Right renal pelvis (tissue), 4 donors: ENCODE results near the gene TRIM4. TPM values are rescaled to one million over a fixed set of nuclear protein-coding genes. Genes with fewer than 3 reads are reported as not detected.
"Not testable (repeated sequence)": the region's sequence is repeated elsewhere in the genome, so short reads cannot be mapped to it uniquely, and the experiment has no call there.

ENCODE experiments used
- DNase-seq, 4 donors: peaks; one replicate each; pipeline ENCODE4 v3.0.0-alpha.2; 2013; ENCODE audit warnings: low read depth in 4 of 4, low spot score in 3 of 4, missing footprints in 1 of 4
- polyA plus RNA-seq, 4 donors: library from polyadenylated mRNA; unstranded; fragments of 120-200 nt; gene quantifications; one replicate each; pipeline ENCODE4 v1.2.1, GENCODE V29; 2013; ENCODE audit not compliant: insufficient read length in 4 of 4

The TRIM4 gene
- polyA plus RNA-seq, 4 donors, result 34.8 to 44.8 (median 36.2) TPM

DNA sequence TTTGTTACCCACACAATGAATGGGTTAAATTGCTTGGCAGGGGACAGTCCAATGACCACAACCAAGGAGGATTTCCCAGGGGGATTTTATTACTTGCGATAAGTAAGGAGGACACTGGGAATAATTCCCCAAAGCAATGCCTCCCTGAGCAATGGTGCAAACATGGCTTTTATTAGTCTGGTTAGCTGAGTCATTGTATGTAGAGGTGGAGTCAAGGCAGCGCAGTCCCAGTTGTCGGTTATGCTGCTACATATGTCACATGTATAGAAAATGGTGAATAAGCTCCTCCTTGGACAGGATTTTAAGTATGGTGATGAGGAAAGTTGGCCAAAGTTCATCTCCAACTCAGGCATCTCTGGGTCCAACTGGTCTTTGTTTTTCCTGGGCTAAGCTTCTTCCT, 3.9 kb upstream of the TRIM4 start:
- DNase-seq, result no peak

DNA sequence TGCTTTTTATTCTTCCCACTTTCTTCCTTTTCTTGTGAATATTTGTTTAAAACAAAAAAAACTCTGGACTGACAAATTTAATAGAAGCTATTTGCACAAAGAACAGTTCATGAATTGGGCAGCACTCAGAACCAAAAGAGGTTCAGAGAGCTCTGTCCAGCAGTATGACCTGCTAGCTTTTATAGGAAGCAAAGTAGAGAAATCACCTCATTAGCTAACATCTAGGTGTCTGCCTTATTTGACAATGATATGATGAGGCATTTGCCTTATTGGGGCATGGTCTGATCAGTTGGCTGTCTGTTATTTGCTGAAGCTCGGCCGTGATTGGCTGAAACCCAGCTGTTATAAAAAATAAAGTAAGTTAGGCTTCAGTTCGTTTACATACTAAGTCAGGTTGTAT, 819 bp upstream of the TRIM4 start:
- no peak for DNase-seq

DNA sequence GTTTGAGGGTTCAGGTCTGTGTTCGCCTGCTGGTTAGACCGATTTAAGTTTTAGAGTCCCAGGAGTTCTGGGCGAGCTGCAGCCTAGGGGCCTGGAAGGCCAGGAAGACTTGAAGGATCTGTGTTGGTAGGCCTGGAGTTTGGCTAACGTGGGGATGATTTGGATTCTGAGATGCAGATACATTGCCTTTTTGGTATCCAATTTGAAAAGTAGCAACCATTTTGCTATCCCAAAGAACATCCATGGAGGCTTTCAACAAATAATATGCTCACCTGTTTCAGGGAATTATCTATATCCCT, 433 bp upstream of the TRIM4 start:
- DNase-seq, result no peak

DNA sequence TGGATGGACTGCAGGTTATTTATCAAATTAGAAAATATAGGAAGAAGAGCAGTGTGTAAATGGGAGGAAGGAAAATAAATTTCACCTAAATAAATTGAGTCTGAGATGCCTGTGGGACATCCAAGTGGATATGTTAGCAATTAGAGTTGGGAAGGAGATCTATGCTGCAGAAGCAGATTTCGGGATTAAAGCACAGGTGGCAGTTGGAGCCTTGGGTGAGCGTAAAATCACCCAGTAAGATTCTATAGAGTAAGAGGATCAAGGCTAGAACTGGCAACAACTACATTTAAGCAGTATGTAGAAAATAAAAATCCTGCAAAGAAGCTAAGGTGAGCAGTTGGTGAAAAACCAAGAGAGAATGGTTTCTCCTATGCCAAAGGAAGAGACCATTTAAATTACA, 8.4 kb downstream of the TRIM4 start:
- DNase-seq, result no peak

GRCh38 chr7:99901581-99901980, 17.7 kb downstream of the TRIM4 start:
- no peak for DNase-seq

- DNase-seq, result no peak
Measured at GRCh38 chr7:99899830-99900519, 19.4 kb downstream of the TRIM4 start.

GRCh38 chr7:99898836-99899235, 20.5 kb downstream of the TRIM4 start:
- DNase-seq, result no peak

DNA sequence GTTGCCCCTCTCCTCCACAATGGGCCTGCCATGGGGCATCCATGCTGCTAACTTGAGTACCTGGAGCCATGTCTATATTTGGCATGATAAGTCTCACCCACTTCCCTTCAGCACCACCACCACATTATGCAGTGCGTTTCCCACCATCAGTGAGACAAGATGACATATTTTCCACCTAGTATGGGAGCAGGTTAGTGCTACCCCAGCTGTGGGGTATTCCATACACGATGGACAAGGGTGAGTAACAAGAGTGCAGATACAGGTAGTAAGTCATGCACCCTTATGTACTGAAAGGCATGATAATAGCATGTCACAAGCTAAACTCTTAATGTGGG, 21.3 kb downstream of the TRIM4 start:
- DNase-seq, result no peak

GRCh38 chr7:99897322-99898022, 21.9 kb downstream of the TRIM4 start:
- DNase-seq, result no peak

DNA sequence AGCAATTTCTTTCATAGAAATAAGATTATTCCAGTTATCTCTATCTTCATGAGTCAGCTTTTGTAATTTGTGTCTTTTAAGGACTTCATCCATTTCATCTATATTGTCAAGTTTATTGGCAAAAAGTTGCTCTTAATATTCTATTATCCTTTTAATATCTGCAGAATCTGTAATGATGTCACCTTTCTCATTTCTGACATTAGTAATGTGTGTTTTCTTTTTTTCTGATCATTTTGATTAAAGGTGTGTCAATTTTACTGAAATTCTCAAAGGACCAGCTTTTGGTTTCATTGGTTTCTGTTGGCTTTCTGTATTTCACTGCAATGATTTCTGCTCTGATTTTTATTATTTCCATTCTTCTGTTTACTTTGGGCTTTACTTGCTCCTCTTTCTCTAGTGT, 24.6 kb downstream of the TRIM4 start:
- no peak for DNase-seq

GRCh38 chr7:99893280-99893679, 26.1 kb downstream of the TRIM4 start:
- no peak for DNase-seq

GRCh38 chr7:99890348-99890747, 29.0 kb downstream of the TRIM4 start:
- DNase-seq, result not testable (repeated sequence)

DNA sequence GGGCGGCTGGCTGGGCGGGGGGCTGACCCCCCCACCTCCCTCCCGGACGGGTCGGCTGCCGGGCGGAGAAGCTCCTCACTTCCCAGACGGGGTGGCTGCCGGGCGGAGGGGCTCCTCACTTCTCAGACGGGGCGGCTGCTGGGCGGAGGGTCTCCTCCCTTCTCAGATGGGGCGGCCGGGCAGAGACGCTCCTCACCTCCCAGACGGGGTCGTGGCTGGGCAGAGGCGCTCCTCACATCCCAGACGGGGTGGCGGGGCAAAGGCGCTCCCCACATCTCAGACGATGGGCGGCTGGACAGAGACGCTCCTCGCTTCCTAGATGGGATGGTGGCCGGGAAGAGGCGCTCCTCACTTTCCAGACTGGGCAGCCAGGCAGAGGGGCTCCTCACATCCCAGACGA, 31.0 kb downstream of the TRIM4 start:
- not testable (repeated sequence) for DNase-seq

- no peak for DNase-seq
Measured at GRCh38 chr7:99881370-99881769, 38.0 kb downstream of the TRIM4 start.

DNA sequence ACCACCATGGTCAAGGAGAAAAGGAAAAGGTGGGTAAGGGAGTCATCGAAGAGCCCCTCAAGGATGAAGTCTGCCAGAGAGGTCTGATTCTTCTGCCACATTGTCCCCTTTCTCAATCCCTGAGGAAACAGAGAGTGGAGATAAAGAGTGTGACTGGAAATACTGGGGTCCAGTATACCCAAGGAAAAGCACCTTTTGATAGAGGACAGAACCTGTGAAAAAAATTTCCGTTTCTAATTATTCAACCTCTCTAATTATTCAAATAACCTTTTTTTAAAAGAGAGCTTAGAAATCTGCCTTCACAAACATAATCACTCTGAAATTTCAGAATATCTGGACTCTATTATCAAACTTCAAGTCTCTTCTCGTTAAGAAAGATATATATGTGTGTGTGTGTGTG, 42.4 kb downstream of the TRIM4 start, which contains the start of gene OR2AE1:
Gene OR2AE1, minus strand, starts transcription at position 101 of the 400 bp plus-strand sequence. Its CDS starts 0 bp downstream, at position 101.
- no peak for DNase-seq

DNA sequence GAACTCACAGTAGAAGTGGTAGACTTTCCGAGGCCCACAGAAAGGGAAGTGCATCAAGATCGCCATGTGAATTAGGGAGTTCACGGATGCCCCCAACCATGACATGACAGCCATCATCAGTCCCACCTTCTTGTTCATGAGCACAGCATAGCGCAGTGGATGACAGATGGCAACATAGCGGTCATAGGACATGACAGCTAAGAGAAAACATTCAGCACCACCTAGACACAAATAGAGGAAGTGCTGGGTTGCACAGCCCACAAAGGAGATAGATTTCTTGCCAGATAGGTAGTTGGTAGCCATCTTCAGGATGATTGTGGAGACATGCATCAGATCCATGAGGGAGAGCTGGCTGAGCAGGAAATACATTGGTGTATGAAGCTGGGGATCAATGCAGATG, 42.8 kb downstream of the TRIM4 start:
- DNase-seq, result no peak

GRCh38 chr7:99868246-99868645, 51.1 kb downstream of the TRIM4 start:
- DNase-seq, result no peak

DNA sequence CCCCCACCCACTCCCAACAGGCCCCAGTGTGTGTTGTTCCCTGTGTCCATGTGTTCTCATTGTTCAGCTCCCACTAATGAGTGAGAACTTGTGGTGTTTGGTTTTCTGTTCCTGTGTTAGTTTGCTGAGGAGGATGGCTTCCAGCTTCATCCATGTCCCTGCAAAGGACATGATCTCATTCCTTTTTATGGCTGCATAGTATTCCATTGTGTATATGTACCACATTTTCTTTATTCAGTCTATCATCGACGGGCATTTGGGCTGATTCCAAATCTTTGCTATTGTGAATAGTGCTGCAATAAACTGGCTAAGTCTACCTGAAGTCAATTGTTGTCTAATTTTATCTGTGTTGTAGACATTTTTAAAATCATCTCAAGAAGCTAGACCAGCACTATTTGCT, 51.9 kb downstream of the TRIM4 start:
- not testable (repeated sequence) for DNase-seq

DNA sequence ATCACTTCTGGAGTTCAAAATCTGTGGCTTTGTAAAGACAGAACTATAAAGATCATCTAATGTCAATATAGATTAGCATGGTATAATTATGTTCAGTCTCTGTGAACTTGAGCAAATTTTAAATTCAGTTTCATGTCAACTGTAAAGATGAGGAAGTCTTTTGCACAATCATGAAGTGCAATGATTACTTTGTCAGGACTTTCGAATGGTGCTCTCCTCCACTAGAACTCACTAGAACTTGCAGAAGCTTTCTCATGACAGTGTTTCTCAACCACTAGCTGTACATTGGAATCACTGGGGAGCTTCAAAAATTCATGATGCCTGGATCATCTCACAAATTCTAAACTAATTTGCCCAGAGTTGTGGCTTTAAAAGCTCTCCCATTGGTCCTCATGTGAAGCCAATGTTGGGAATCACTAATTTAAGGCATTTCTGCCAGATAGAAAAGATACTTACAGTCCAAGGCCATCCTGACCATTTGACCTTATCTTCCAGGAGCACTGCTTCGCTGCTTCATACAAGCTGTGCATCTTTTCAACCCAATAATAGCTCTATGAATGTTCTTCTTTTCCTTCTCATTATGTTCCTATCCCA, 55.4 kb downstream of the TRIM4 start:
- no peak for DNase-seq

GRCh38 chr7:99860281-99861127, 58.8 kb downstream of the TRIM4 start:
- no peak for DNase-seq

DNA sequence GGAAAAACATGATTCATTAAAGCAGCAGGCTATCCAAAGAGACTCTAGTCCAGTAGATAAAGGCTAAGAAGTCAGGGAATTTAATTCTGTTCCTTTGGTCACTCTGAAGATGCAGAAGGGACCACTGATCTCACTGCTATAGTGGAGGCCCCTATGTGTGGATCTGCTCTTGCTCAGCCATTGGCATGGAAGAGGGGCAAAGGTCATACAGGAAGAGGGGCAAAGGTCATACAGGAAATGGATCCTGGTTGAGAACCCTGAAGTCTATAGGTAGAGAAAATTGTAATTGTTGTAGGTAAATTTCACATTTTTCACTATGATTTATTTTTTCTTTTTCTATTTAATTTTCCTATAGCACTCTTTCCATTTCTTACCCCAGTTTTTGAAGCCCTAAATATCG, 64.1 kb downstream of the TRIM4 start:
- no peak for DNase-seq
